ENCODE data around the gene MACC1.
"Not testable (repeated sequence)": the region's sequence is repeated elsewhere in the genome, so short reads cannot be mapped to it uniquely, and the experiment has no call there.

The MACC1 gene

GRCh38 chr7:20229646-20230500, 12.7 kb upstream of the MACC1 start:
- no peak for DNase-seq

GRCh38 chr7:20229081-20229480, 11.9 kb upstream of the MACC1 start:
- DNase-seq, result no peak

GRCh38 chr7:20228654-20229053, 11.5 kb upstream of the MACC1 start:
- no peak for DNase-seq

- no peak for DNase-seq
Observed at GRCh38 chr7:20227291-20227795, 10.2 kb upstream of the MACC1 start.

- DNase-seq, result no peak
Observed at GRCh38 chr7:20226860-20227259, 9.7 kb upstream of the MACC1 start.

- no peak for DNase-seq
Observed at GRCh38 chr7:20225384-20225783, 8.2 kb upstream of the MACC1 start.

GRCh38 chr7:20224025-20224424, 6.8 kb upstream of the MACC1 start:
- DNase-seq, result no peak

- DNase-seq, result no peak
Observed at GRCh38 chr7:20223356-20223755, 6.2 kb upstream of the MACC1 start.

- DNase-seq, result no peak
Observed at GRCh38 chr7:20222219-20222828, 5.1 kb upstream of the MACC1 start.

- DNase-seq, result no peak
Observed at GRCh38 chr7:20220921-20221547, 3.9 kb upstream of the MACC1 start.

GRCh38 chr7:20220293-20220761, 3.1 kb upstream of the MACC1 start:
- DNase-seq, result no peak

- no peak for DNase-seq
Observed at GRCh38 chr7:20219446-20220292, 2.5 kb upstream of the MACC1 start.

GRCh38 chr7:20219062-20219445, 1.9 kb upstream of the MACC1 start:
- DNase-seq, result no peak

- DNase-seq, result no peak
Observed at GRCh38 chr7:20218279-20218678, 1.1 kb upstream of the MACC1 start.

GRCh38 chr7:20216406-20217036, 663 bp downstream of the MACC1 start:
- DNase-seq, result no peak

GRCh38 chr7:20214921-20215669, 2.1 kb downstream of the MACC1 start:
- DNase-seq, result no peak

- no peak for DNase-seq
Observed at GRCh38 chr7:20214132-20214531, 3.1 kb downstream of the MACC1 start.

- no peak for DNase-seq
Observed at GRCh38 chr7:20213378-20213777, 3.8 kb downstream of the MACC1 start.

- no peak for DNase-seq
Observed at GRCh38 chr7:20211376-20211775, 5.8 kb downstream of the MACC1 start.

GRCh38 chr7:20208651-20209307, 8.4 kb downstream of the MACC1 start:
- DNase-seq, result no peak

- not testable (repeated sequence) for DNase-seq
Observed at GRCh38 chr7:20207811-20208210, 9.4 kb downstream of the MACC1 start.
